ENCODE results near the gene VMO1. TPM values are rescaled to one million over a fixed set of nuclear protein-coding genes. Genes with fewer than 3 reads are reported as not detected.

Gene VMO1
- total RNA-seq, 1 donor from 2014 or later: 0.62 TPM

DNA sequence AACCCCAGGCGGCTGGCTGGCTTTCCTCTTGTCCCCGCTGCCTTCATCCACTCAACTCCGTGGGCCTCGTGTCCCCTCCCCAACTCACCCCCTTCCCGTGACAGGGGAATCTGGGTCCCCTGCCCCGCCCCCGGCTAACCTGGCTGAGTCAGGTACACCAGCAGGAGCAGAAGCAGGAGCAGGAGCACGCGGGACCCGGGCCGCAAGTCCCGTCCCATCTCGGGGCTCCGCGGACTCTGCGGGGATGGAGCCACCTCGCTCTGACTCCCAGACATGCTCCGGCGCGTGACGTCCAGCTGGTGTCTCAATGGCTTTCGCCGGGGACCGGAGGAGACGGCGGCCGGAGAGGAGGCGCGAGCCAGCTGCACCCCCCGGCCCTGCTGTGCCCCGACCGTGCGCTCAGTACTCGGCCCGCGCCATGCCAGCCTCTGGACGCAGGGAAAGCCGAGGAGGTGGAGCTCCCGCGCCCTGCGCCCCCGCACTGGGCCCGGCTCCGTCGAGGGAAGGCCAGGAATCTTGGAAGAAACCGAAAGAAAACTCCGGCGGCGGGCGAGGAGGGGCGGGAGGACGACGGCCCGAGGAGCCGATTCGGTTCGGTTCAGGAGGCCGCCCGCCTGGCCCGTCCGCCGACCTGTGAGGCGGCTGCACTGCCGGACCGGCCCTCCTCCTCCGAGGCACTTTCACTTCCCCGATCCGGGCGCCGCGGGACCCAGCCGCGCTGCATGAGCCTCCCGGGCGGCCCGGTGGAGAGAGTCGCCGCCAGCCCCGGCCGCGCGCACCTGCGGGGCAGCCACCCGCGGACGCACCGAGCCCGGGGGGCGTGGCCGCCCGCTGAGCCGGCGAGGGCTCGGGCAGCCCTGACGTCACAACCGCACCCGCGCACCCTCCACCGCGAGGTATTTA, 46.8 kb downstream of the VMO1 start, which contains the start of the genes CXCL16 and ZMYND15:
Gene CXCL16 (minus strand): TSS at position 807 of the 903 bp plus-strand sequence. CDS start 589 bp downstream, at position 218.
Gene ZMYND15 (plus strand): TSS at position 712 of the 903 bp plus-strand sequence. CDS start 716 bp downstream, outside the sequence.
- ATAC-seq (ENCODE audit: poor library complexity) (peak; percentile 78), DNase-seq (peak; percentile 78)
- intact Hi-C loops (cut with DNase I): loop anchor here (10.0 kb wide), 2 partner anchors 45 to 145 kb away; partner anchors contain the start of genes GLTPD2 and VMO1

- ATAC-seq (ENCODE audit: poor library complexity): no peak
- no peak for DNase-seq
- intact Hi-C loops (cut with DNase I): loop anchor here (10.0 kb wide), 2 partner anchors 46 to 146 kb away; partner anchors contain the start of genes GLTPD2 and VMO1
Measured at GRCh38 chr17:4738136-4739121, 47.7 kb downstream of the VMO1 start.

DNA sequence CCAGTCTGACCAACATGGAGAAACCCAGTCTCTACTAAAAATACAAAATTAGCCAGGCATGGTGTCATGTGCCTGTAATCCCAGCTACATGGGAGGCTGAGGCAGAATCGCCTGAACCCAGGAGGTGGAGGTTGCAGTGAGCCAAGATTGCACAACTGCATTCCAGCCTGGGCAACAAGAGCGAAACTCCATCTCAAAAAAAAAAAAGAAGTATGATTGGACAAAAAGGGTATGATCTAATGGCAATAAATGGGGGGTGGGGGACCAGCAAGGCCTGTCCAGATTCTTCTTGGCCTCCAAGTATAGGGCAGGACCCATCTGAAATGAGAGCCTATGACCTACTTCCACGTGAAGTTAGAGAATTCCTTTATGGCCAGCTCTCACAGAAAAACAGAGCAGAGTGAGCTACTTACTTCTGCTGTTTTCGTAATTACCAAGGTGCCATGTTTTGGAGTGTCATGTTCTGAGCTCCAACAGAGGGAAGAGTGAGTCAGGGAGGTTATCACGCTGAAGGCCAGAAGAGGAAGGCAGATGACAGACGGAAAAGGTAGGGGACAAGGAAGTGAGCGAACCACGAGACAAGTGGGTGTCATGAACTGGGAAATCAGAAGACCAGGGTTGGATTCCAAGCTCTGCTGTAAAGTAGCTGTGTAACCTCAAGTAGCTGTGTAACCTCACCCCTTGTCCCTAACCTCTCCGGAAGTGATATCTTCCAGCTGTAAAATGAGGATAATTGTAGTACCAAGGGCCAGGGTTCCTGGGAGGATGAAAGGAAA, 50.1 kb downstream of the VMO1 start:
- DNase-seq (no peak), ATAC-seq (ENCODE audit: poor library complexity) (no peak)
- intact Hi-C loops (cut with DNase I): loop anchor here (10.0 kb wide), 2 partner anchors 49 to 149 kb away; partner anchors contain the start of genes GLTPD2 and VMO1

Other genes with a start within 250 kb of the VMO1 start
- gene MYBBP1A, start 231.0 kb downstream of the VMO1 start, total RNA-seq: 18.8 TPM
- not detected for gene GGT6, start 225.8 kb downstream of the VMO1 start, total RNA-seq
- 40.4 TPM for gene SMTNL2, start 201.8 kb downstream of the VMO1 start, total RNA-seq
- not detected for gene ALOX15, start 144.7 kb downstream of the VMO1 start, total RNA-seq
- gene PELP1, start 82.2 kb downstream of the VMO1 start, total RNA-seq: 39.3 TPM
- 23.4 TPM for gene ARRB2, start 75.7 kb downstream of the VMO1 start, total RNA-seq
- gene MED11, start 54.9 kb downstream of the VMO1 start, total RNA-seq: 18.0 TPM
- gene ZMYND15, start 46.5 kb downstream of the VMO1 start, total RNA-seq: not detected
- gene CXCL16, start 46.4 kb downstream of the VMO1 start, total RNA-seq: 2.7 TPM
- gene TM4SF5, start 14.5 kb downstream of the VMO1 start, total RNA-seq: not detected
- not detected for gene GLTPD2, start 2.6 kb upstream of the VMO1 start, total RNA-seq
- gene PSMB6, start 9.8 kb upstream of the VMO1 start, total RNA-seq: 214 TPM
- gene PLD2, start 20.8 kb upstream of the VMO1 start, total RNA-seq: 13.6 TPM
- gene MINK1, start 47.0 kb upstream of the VMO1 start, total RNA-seq: 47.6 TPM
- 0.51 TPM for gene C17orf107, start 113.2 kb upstream of the VMO1 start, total RNA-seq
- gene CHRNE, start 116.7 kb upstream of the VMO1 start, total RNA-seq: 0.30 TPM
- gene GP1BA, start 145.9 kb upstream of the VMO1 start, total RNA-seq: not detected
- gene SLC25A11, start 153.7 kb upstream of the VMO1 start, total RNA-seq: 208 TPM
- 85.8 TPM for gene RNF167, start 153.9 kb upstream of the VMO1 start, total RNA-seq
- gene PFN1, start 162.2 kb upstream of the VMO1 start, total RNA-seq: 179 TPM
- 534 TPM for gene ENO3, start 164.8 kb upstream of the VMO1 start, total RNA-seq
- gene SPAG7, start 181.5 kb upstream of the VMO1 start, total RNA-seq: 158 TPM
- gene CAMTA2, start 201.3 kb upstream of the VMO1 start, total RNA-seq: 29.4 TPM
- gene INCA1, start 211.2 kb upstream of the VMO1 start, total RNA-seq: 2.8 TPM
- 720 TPM for gene KIF1C, start 211.6 kb upstream of the VMO1 start, total RNA-seq
- not detected for gene SLC52A1, start 249.1 kb upstream of the VMO1 start, total RNA-seq